Loucy (cell line): Measurements from ENCODE around the gene REP15.

Experiments used
- EZH2phosphoT487 ChIP-seq: fragments of 200-600 bp; IDR thresholded peaks from 2 replicates; pipeline ENCODE4 v1.6.1; 2018; ENCODE audit warnings: antibody characterized with exemption, mild to moderate bottlenecking, moderate library complexity, borderline replicate concordance
- TF ChIP-seq, protein P1 (sequence below): fragments of 200-600 bp; sonication (generic); conservative IDR thresholded peaks from 2 replicates; pipeline ENCODE4 v1.5.1; 2014; ENCODE audit warnings: mild to moderate bottlenecking, antibody characterized with exemption, low read length

DNA sequence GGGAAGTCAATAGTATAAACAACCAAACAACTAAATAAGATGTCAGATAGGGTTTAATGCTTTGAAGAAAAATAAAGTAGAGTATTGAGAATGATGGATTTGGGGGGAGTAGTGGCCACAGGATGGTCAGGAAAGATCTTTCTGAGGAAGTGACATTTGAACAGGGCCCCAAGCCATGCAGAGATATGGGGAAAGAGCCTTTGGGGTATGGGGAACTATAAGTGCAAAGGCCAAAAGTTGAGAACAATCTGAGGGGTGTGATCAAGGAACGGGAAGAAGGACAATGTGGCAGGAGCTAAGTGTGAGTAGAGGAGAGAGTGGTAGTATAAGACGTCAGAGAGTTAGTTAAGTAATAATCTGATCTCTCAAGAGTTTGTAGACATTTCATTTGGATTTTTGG is 15.7 kb downstream of the REP15 start:
- TF ChIP-seq, protein P1, sequence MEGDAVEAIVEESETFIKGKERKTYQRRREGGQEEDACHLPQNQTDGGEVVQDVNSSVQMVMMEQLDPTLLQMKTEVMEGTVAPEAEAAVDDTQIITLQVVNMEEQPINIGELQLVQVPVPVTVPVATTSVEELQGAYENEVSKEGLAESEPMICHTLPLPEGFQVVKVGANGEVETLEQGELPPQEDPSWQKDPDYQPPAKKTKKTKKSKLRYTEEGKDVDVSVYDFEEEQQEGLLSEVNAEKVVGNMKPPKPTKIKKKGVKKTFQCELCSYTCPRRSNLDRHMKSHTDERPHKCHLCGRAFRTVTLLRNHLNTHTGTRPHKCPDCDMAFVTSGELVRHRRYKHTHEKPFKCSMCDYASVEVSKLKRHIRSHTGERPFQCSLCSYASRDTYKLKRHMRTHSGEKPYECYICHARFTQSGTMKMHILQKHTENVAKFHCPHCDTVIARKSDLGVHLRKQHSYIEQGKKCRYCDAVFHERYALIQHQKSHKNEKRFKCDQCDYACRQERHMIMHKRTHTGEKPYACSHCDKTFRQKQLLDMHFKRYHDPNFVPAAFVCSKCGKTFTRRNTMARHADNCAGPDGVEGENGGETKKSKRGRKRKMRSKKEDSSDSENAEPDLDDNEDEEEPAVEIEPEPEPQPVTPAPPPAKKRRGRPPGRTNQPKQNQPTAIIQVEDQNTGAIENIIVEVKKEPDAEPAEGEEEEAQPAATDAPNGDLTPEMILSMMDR = no peak
- no peak for TF ChIP-seq EZH2phosphoT487
